Progenitor cell of endocrine pancreas (in vitro differentiated cells): Measurements from ENCODE around the gene HIGD1A. TPM values are rescaled to one million over a fixed set of nuclear protein-coding genes. Genes with fewer than 3 reads are reported as not detected.

Experiments used
- DNase-seq: peaks from one replicate; pipeline ENCODE4 v3.0.0; 2021; ENCODE audit warnings: low spot score; ENCODE audit not compliant: unreplicated experiment
- H3K27ac Mint-ChIP-seq: 2 replicates; pipeline ENCODE4 v1.8.0; 2021; ENCODE audit warnings: mild to moderate bottlenecking, moderate library complexity, mixed read lengths
- H3K27me3 Mint-ChIP-seq: 2 replicates; pipeline ENCODE4 v1.8.0; 2021; ENCODE audit warnings: mixed read lengths
- H3K36me3 Mint-ChIP-seq: 2 replicates; pipeline ENCODE4 v1.8.0; 2022; ENCODE audit warnings: mixed read lengths; ENCODE audit not compliant: insufficient read depth
- H3K4me1 Mint-ChIP-seq: 2 replicates; pipeline ENCODE4 v1.8.0; 2021; ENCODE audit warnings: low read depth, mixed read lengths
- H3K4me3 Mint-ChIP-seq: 2 replicates; pipeline ENCODE4 v1.8.0; 2021; ENCODE audit warnings: low read depth, mild to moderate bottlenecking, moderate library complexity, mixed read lengths
- H3K9me3 Mint-ChIP-seq: 2 replicates; pipeline ENCODE4 v1.8.0; 2021; ENCODE audit warnings: low read depth, mixed read lengths
- CTCF ChIP-seq: fragments of 200-600 bp; sonication (generic); IDR thresholded peaks from one replicate; pipeline ENCODE4 v1.5.0; 2021; ENCODE audit warnings: antibody characterized with exemption, mild to moderate bottlenecking; ENCODE audit not compliant: unreplicated experiment
- total RNA-seq: library from RNA; stranded (reverse); gene quantifications from 2 replicates; pipeline ENCODE4 v1.2.1, GENCODE V29; 2021

Gene HIGD1A
- total RNA-seq, 1 donor from 2014 or later = 92.3 TPM

- H3K27me3 Mint-ChIP-seq = peaks cover 3% of the 10 kb centered on the region
- no peaks in the 10 kb centered on the region for H3K4me1 Mint-ChIP-seq
- no peaks in the 10 kb centered on the region for H3K36me3 Mint-ChIP-seq
- H3K9me3 Mint-ChIP-seq = no peaks in the 10 kb centered on the region
- H3K4me3 Mint-ChIP-seq = no peak overlapping the region
- no peak for DNase-seq
- no peak overlapping the region for H3K27ac Mint-ChIP-seq
- TF ChIP-seq CTCF = no peak
These were observed 32.1 kb upstream of the HIGD1A start for GRCh38 chr3:42836150-42837123.

- Mint-ChIP-seq H3K36me3 (no peaks in the 10 kb centered on the region), H3K27ac (no peak overlapping the region)
- DNase-seq = peak; percentile 72
These were observed 27.0 kb upstream of the HIGD1A start for GRCh38 chr3:42831321-42831713.

GRCh38 chr3:42830437-42831320 lies 26.4 kb upstream of the HIGD1A start:
- Mint-ChIP-seq H3K9me3 (no peaks in the 10 kb centered on the region), H3K27ac (no peak overlapping the region), H3K36me3 (no peaks in the 10 kb centered on the region), H3K4me1 (peaks cover 11% of the 10 kb centered on the region), H3K4me3 (no peak overlapping the region), H3K27me3 (peaks cover 1% of the 10 kb centered on the region)
- DNase-seq = no peak
- TF ChIP-seq CTCF = peak; percentile 63

More at GRCh38 chr3:42831321-42831713, 27.0 kb upstream of the HIGD1A start:
- H3K9me3 Mint-ChIP-seq = no peaks in the 10 kb centered on the region
- peaks cover 11% of the 10 kb centered on the region for H3K4me1 Mint-ChIP-seq
- H3K4me3 Mint-ChIP-seq = no peak overlapping the region
- TF ChIP-seq CTCF = peak; percentile 76
- peaks cover 3% of the 10 kb centered on the region for H3K27me3 Mint-ChIP-seq

- Mint-ChIP-seq H3K27ac (no peak overlapping the region), H3K4me3 (no peak overlapping the region), H3K4me1 (peaks cover 11% of the 10 kb centered on the region), H3K27me3 (no peaks in the 10 kb centered on the region), H3K9me3 (no peaks in the 10 kb centered on the region), H3K36me3 (no peaks in the 10 kb centered on the region)
- no peak for DNase-seq
- no peak for TF ChIP-seq CTCF
These were observed 25.5 kb upstream of the HIGD1A start for GRCh38 chr3:42829628-42830436.
